HEK293 (cell line): ENCODE measurements around the gene CD28.

Source experiments
- CTCF ChIA-PET: fragments of 350-600 bp; formaldehyde crosslinking; extraction: SDS; loops from one replicate; lab custom pipeline; 2021; ENCODE audit warnings: antibody characterized with exemption; lab: Yijun Ruan, JAX
- POLR2A ChIA-PET: fragments of 300-600 bp; formaldehyde crosslinking; extraction: SDS; loops from one replicate; lab custom pipeline; 2020; ENCODE audit warnings: antibody characterized with exemption, inconsistent platforms; lab: Yijun Ruan, JAX
- H3K27ac ChIP-seq: fragments of 200-500 bp; sonication (Bioruptor generic); 2 replicates; pipeline ENCODE4 v1.5.1; 2014; ENCODE audit warnings: low read depth, low read length, control low read depth, inconsistent platforms; ENCODE audit errors: extremely low read depth
- H3K36me3 ChIP-seq, 2 experiments: fragments of 200-500 bp in 1 of 2; sonication (Bioruptor generic) in 1 of 2; 1 replicate in 1 of 2; 2 replicates in 1 of 2; pipeline ENCODE4 v1.5.1; 2014 to 2017; ENCODE audit warnings: inconsistent platforms in 2 of 2, low read length in 2 of 2; ENCODE audit not compliant: control insufficient read depth in 2 of 2, insufficient read depth in 1 of 2
- H3K4me1 ChIP-seq: fragments of 200-500 bp; sonication (Bioruptor generic); 2 replicates; pipeline ENCODE4 v1.5.1; 2014; ENCODE audit warnings: mild to moderate bottlenecking, low read length, inconsistent platforms; ENCODE audit not compliant: control insufficient read depth, insufficient read depth
- H3K4me3 ChIP-seq: 2 replicates; pipeline ENCODE4 v1.5.1; 2011; ENCODE audit warnings: low read depth, mild to moderate bottlenecking, control low read depth, low read length, moderate library complexity
- H3K9me3 ChIP-seq: fragments of 200-500 bp; sonication (Bioruptor generic); 2 replicates; pipeline ENCODE4 v1.5.1; 2014; ENCODE audit warnings: low read depth, low read length, inconsistent platforms; ENCODE audit not compliant: control insufficient read depth, insufficient read depth
- BCL11A ChIP-seq: fragments of 450-650 bp; formaldehyde crosslinking; IDR thresholded peaks from 2 replicates; pipeline ENCODE4 v1.5.1; 2016; ENCODE audit warnings: low read depth, missing biosample characterization, missing genetic modification characterization
- OVOL3 ChIP-seq: fragments of 450-650 bp; formaldehyde crosslinking; IDR thresholded peaks from 2 replicates; pipeline ENCODE4 v1.5.1; 2016; ENCODE audit warnings: missing biosample characterization, missing genetic modification characterization
- PATZ1 ChIP-seq: fragments of 450-650 bp; formaldehyde crosslinking; IDR thresholded peaks from 2 replicates; pipeline ENCODE4 v1.5.1; 2016; ENCODE audit warnings: missing biosample characterization, missing genetic modification characterization
- REPIN1 ChIP-seq: fragments of 450-650 bp; formaldehyde crosslinking; IDR thresholded peaks from 2 replicates; pipeline ENCODE4 v1.5.1; 2017; ENCODE audit warnings: missing biosample characterization, missing genetic modification characterization, low read depth
- TCF7L2 ChIP-seq: IDR thresholded peaks from 2 replicates; pipeline ENCODE4 v1.6.1; 2011; ENCODE audit warnings: low read depth, mild to moderate bottlenecking, inconsistent platforms, low read length, moderate library complexity, borderline replicate concordance
- ZBTB8A ChIP-seq: fragments of 450-650 bp; formaldehyde crosslinking; IDR thresholded peaks from 2 replicates; pipeline ENCODE4 v1.5.1; 2016; ENCODE audit warnings: missing biosample characterization, missing genetic modification characterization
- ZNF133 ChIP-seq: fragments of 450-650 bp; formaldehyde crosslinking; IDR thresholded peaks from 2 replicates; pipeline ENCODE4 v1.5.1; 2016; ENCODE audit warnings: missing biosample characterization, missing genetic modification characterization
- ZNF146 ChIP-seq: fragments of 450-650 bp; formaldehyde crosslinking; IDR thresholded peaks from 2 replicates; pipeline ENCODE4 v1.5.1; 2016; ENCODE audit warnings: missing biosample characterization, missing genetic modification characterization
- ZNF16 ChIP-seq: fragments of 450-650 bp; formaldehyde crosslinking; IDR thresholded peaks from 2 replicates; pipeline ENCODE4 v1.5.1; 2016; ENCODE audit warnings: low read depth, missing biosample characterization, missing genetic modification characterization
- ZNF211 ChIP-seq: fragments of 450-650 bp; formaldehyde crosslinking; IDR thresholded peaks from 2 replicates; pipeline ENCODE4 v1.5.1; 2016; ENCODE audit warnings: low read depth, missing biosample characterization, missing genetic modification characterization
- ZNF266 ChIP-seq: fragments of 450-650 bp; formaldehyde crosslinking; IDR thresholded peaks from 2 replicates; pipeline ENCODE4 v1.5.1; 2016; ENCODE audit warnings: missing biosample characterization, missing genetic modification characterization, low read depth
- ZNF830 ChIP-seq: fragments of 450-650 bp; IDR thresholded peaks from 2 replicates; pipeline ENCODE4 v1.5.0; 2018; ENCODE audit warnings: missing biosample characterization, missing genetic modification characterization, low read depth, mild to moderate bottlenecking, moderate library complexity
- TF ChIP-seq, protein P1 (sequence below): fragments of 450-650 bp; IDR thresholded peaks from 2 replicates; pipeline ENCODE4 v1.5.1; 2018; ENCODE audit warnings: missing biosample characterization, missing genetic modification characterization
- TF ChIP-seq, protein P2 (sequence below): fragments of 450-650 bp; formaldehyde crosslinking; IDR thresholded peaks from 2 replicates; pipeline ENCODE4 v1.5.1; 2016; ENCODE audit warnings: missing biosample characterization, missing genetic modification characterization
- TF ChIP-seq, protein P3 (sequence below): fragments of 450-650 bp; formaldehyde crosslinking; IDR thresholded peaks from 2 replicates; pipeline ENCODE4 v1.5.1; 2017; ENCODE audit warnings: missing biosample characterization, missing genetic modification characterization
- TF ChIP-seq, protein P4 (sequence below): fragments of 450-650 bp; formaldehyde crosslinking; IDR thresholded peaks from 2 replicates; pipeline ENCODE4; 2016; ENCODE audit warnings: missing biosample characterization, missing genetic modification characterization

CD28 gene

GRCh38 chr2:203772456-203773165 is 66.2 kb downstream of the CD28 start:
- no peaks in the 10 kb centered on the region for H3K9me3 ChIP-seq
- H3K27ac ChIP-seq: no peak overlapping the region
- H3K4me3 ChIP-seq: no peak overlapping the region
- POLR2A ChIA-PET: no interaction called here
- H3K36me3 ChIP-seq: no peaks in the 10 kb centered on the region
- H3K4me1 ChIP-seq: no peaks in the 10 kb centered on the region
- TF ChIP-seq, protein P1, sequence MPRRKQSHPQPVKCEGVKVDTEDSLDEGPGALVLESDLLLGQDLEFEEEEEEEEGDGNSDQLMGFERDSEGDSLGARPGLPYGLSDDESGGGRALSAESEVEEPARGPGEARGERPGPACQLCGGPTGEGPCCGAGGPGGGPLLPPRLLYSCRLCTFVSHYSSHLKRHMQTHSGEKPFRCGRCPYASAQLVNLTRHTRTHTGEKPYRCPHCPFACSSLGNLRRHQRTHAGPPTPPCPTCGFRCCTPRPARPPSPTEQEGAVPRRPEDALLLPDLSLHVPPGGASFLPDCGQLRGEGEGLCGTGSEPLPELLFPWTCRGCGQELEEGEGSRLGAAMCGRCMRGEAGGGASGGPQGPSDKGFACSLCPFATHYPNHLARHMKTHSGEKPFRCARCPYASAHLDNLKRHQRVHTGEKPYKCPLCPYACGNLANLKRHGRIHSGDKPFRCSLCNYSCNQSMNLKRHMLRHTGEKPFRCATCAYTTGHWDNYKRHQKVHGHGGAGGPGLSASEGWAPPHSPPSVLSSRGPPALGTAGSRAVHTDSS (tag by site-specific recombination): peak; percentile 86
- TF ChIP-seq ZNF16 (tag by site-specific recombination): no peak
- CTCF ChIA-PET: no interaction called here

DNA sequence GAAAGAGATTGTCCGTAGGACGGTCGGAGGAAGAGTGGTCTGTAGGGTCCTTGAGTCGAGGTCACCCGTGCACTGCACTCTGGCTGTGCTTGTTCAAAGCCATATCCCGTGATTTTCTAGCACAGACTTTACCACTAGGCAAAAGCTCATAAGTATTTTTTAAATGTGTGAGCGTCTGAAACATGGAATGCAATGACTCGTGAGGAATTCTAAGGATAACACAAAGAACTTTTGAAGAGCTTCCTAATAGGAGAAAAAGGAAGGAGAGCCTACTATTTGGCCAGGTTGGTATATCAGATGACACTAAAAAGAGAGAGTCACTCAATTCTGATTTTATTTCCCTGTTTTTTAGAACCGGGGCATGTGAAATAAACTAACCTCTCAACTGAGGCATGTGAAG is 68.3 kb downstream of the CD28 start:
- ChIA-PET CTCF (interaction anchor here (0.6 to 0.7 kb wide), 2 partner anchors 11 to 40 kb away, joined by 3 to 5 read pairs; no protein-coding TSS in a partner anchor), POLR2A (no interaction called here)
- no peak overlapping the region for H3K4me3 ChIP-seq
- no peaks in the 10 kb centered on the region for H3K36me3 ChIP-seq
- H3K27ac ChIP-seq: no peak overlapping the region
- no peak for TF ChIP-seq ZNF266 (tag by site-specific recombination)
- TF ChIP-seq ZNF211 (tag by site-specific recombination): no peak
- TF ChIP-seq ZBTB8A: no peak
- TF ChIP-seq REPIN1 (tag by site-specific recombination): no peak
- TF ChIP-seq, protein P2, sequence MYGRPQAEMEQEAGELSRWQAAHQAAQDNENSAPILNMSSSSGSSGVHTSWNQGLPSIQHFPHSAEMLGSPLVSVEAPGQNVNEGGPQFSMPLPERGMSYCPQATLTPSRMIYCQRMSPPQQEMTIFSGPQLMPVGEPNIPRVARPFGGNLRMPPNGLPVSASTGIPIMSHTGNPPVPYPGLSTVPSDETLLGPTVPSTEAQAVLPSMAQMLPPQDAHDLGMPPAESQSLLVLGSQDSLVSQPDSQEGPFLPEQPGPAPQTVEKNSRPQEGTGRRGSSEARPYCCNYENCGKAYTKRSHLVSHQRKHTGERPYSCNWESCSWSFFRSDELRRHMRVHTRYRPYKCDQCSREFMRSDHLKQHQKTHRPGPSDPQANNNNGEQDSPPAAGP (tag by site-specific recombination): no peak
- no peak for TF ChIP-seq ZNF830 (tag by site-specific recombination)
- TF ChIP-seq, protein P3, sequence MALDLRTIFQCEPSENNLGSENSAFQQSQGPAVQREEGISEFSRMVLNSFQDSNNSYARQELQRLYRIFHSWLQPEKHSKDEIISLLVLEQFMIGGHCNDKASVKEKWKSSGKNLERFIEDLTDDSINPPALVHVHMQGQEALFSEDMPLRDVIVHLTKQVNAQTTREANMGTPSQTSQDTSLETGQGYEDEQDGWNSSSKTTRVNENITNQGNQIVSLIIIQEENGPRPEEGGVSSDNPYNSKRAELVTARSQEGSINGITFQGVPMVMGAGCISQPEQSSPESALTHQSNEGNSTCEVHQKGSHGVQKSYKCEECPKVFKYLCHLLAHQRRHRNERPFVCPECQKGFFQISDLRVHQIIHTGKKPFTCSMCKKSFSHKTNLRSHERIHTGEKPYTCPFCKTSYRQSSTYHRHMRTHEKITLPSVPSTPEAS (tag by site-specific recombination): no peak
- TF ChIP-seq ZNF146 (tag by site-specific recombination): no peak
- TF ChIP-seq TCF7L2: no peak
- no peak for TF ChIP-seq OVOL3 (tag by site-specific recombination)
- TF ChIP-seq, protein P1 (tag by site-specific recombination): no peak
- H3K9me3 ChIP-seq: no peaks in the 10 kb centered on the region
- no peaks in the 10 kb centered on the region for H3K4me1 ChIP-seq

- Histone ChIP-seq H3K4me3 (no peak overlapping the region), H3K36me3 (no peaks in the 10 kb centered on the region), H3K27ac (no peak overlapping the region), H3K4me1 (no peaks in the 10 kb centered on the region), H3K9me3 (no peaks in the 10 kb centered on the region)
- TF ChIP-seq REPIN1 (tag by site-specific recombination) (no peak), PATZ1 (tag by site-specific recombination) (no peak), BCL11A (tag by site-specific recombination) (no peak), ZNF133 (no peak), ZBTB8A (no peak)
- TF ChIP-seq, protein P4, sequence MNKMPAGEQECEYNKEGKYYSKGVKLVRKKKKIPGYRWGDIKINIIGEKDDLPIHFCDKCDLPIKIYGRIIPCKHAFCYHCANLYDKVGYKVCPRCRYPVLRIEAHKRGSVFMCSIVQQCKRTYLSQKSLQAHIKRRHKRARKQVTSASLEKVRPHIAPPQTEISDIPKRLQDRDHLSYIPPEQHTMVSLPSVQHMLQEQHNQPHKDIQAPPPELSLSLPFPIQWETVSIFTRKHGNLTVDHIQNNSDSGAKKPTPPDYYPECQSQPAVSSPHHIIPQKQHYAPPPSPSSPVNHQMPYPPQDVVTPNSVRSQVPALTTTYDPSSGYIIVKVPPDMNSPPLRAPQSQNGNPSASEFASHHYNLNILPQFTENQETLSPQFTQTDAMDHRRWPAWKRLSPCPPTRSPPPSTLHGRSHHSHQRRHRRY (tag by site-specific recombination): no peak
- ChIA-PET CTCF (no interaction called here), POLR2A (no interaction called here)
These were observed 69.2 kb downstream of the CD28 start for GRCh38 chr2:203775684-203776083.
